Measurements from ENCODE around the gene RADIL.

Gene RADIL

GRCh38 chr7:4851459-4852422, 31.8 kb downstream of the RADIL start:
- DNase-seq (ENCODE audit: low read depth), result no peak

GRCh38 chr7:4850262-4850795, 33.2 kb downstream of the RADIL start:
- no peak for DNase-seq (ENCODE audit: low read depth)

GRCh38 chr7:4849390-4849789, 34.1 kb downstream of the RADIL start:
- DNase-seq (ENCODE audit: low read depth), result no peak

- no peak for DNase-seq (ENCODE audit: low read depth)
Observed at GRCh38 chr7:4845740-4846142, 37.8 kb downstream of the RADIL start.

GRCh38 chr7:4842319-4843064, 41.0 kb downstream of the RADIL start:
- no peak for DNase-seq (ENCODE audit: low read depth)

GRCh38 chr7:4841836-4842235, 41.7 kb downstream of the RADIL start:
- DNase-seq (ENCODE audit: low read depth), result no peak

- DNase-seq (ENCODE audit: low read depth), result no peak
Observed at GRCh38 chr7:4841007-4841784, 42.3 kb downstream of the RADIL start.

- DNase-seq (ENCODE audit: low read depth), result no peak
Observed at GRCh38 chr7:4840079-4840501, 43.4 kb downstream of the RADIL start.

GRCh38 chr7:4838626-4839334, 44.7 kb downstream of the RADIL start:
- DNase-seq (ENCODE audit: low read depth), result no peak

GRCh38 chr7:4837803-4838625, 45.5 kb downstream of the RADIL start:
- DNase-seq (ENCODE audit: low read depth), result no peak

- no peak for DNase-seq (ENCODE audit: low read depth)
Observed at GRCh38 chr7:4837041-4837802, 46.3 kb downstream of the RADIL start.

- DNase-seq (ENCODE audit: low read depth), result no peak
Observed at GRCh38 chr7:4836206-4836661, 47.3 kb downstream of the RADIL start.

- DNase-seq (ENCODE audit: low read depth), result no peak
Observed at GRCh38 chr7:4835398-4836205, 47.9 kb downstream of the RADIL start.

GRCh38 chr7:4834601-4835397, 48.7 kb downstream of the RADIL start:
- DNase-seq (ENCODE audit: low read depth), result no peak

- no peak for DNase-seq (ENCODE audit: low read depth)
Observed at GRCh38 chr7:4833691-4834600, 49.6 kb downstream of the RADIL start.

- DNase-seq (ENCODE audit: low read depth), result no peak
Observed at GRCh38 chr7:4833176-4833575, 50.3 kb downstream of the RADIL start.

- DNase-seq (ENCODE audit: low read depth), result no peak
Observed at GRCh38 chr7:4832711-4833110, 50.8 kb downstream of the RADIL start.

Data from stimulated activated CD4-positive, alpha-beta T cell treated with anti-CD3 and anti-CD28 coated beads, Interleukin-2, amount 100 ng/mL, for 4 hours (primary cell).